Activated T-helper 17 cell treated with anti-CD3 and anti-CD28 coated beads, Interleukin-2, amount 50 U/mL, for 72 hours (primary cell): ENCODE data around the gene NEDD4L. TPM values are rescaled to one million over a fixed set of nuclear protein-coding genes. Genes with fewer than 3 reads are reported as not detected.

Experiments
- ATAC-seq: fragments of 150-1000 bp; cut with Tn5 transposase; replicated peaks from 2 replicates; pipeline ENCODE4 v1.10.0; 2021; ENCODE audit warnings: mild to moderate bottlenecking, moderate library complexity
- H3K27ac Mint-ChIP-seq: one replicate; pipeline ENCODE4 v1.8.0; 2022; ENCODE audit warnings: mixed read lengths
- H3K27me3 Mint-ChIP-seq: one replicate; pipeline ENCODE4 v1.8.0; 2022; ENCODE audit warnings: mixed read lengths
- H3K36me3 Mint-ChIP-seq: one replicate; pipeline ENCODE4 v1.8.0; 2022; ENCODE audit warnings: low read depth, mild to moderate bottlenecking, mixed read lengths
- H3K4me1 Mint-ChIP-seq: one replicate; pipeline ENCODE4 v1.8.0; 2022; ENCODE audit warnings: mixed read lengths
- H3K4me3 Mint-ChIP-seq: one replicate; pipeline ENCODE4 v1.8.0; 2022; ENCODE audit warnings: mild to moderate bottlenecking, mixed read lengths
- H3K9me3 Mint-ChIP-seq: one replicate; pipeline ENCODE4 v1.8.0; 2022; ENCODE audit warnings: mixed read lengths
- total RNA-seq, 2 donors: library from RNA; stranded (reverse); gene quantifications; one replicate each; pipeline ENCODE4 v1.2.3, GENCODE V29; 2022

The NEDD4L gene
- total RNA-seq, 2 donors from 2014 or later: 6.5 to 8.0 TPM

DNA sequence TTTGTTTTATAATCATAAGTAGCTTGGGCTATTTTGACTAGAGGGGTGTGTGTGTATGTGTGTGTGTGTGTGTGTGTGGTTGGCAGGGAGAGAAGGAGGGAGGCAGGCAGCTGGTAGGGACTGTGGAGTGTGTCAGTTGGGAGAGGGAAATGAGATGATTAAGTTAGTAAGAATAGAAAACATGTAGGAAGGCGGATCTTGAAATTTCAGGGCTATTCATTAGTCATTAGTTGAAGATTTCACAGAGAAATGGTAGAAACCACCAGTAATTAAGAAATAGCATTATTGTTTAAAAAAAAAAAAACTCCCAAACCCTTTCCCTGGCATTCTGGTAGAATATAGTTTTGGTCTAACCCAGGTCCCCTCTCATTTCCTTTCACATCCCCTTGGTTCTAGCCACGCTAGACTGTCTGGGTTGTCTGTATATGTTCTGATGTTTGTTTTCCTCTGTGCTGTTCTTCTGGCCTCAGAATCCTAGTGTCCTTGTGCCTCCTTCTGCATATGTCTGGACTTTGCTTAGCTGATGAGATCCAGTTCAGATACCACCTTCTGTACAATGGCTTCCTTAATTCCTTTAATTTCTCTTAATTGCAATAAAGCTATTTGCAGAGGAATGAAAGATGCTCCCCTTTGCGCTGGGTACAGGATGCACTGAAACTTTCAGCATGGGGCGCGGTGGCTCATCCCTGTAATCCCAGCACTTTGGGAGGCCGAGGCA lies 161.6 kb downstream of the NEDD4L start:
- H3K27ac Mint-ChIP-seq: no peak overlapping the region
- ATAC-seq: no peak
- no peaks in the 10 kb centered on the region for H3K4me1 Mint-ChIP-seq
- H3K36me3 Mint-ChIP-seq: no peaks in the 10 kb centered on the region
- H3K27me3 Mint-ChIP-seq: no peaks in the 10 kb centered on the region
- H3K4me3 Mint-ChIP-seq: no peak overlapping the region
- no peaks in the 10 kb centered on the region for H3K9me3 Mint-ChIP-seq

DNA sequence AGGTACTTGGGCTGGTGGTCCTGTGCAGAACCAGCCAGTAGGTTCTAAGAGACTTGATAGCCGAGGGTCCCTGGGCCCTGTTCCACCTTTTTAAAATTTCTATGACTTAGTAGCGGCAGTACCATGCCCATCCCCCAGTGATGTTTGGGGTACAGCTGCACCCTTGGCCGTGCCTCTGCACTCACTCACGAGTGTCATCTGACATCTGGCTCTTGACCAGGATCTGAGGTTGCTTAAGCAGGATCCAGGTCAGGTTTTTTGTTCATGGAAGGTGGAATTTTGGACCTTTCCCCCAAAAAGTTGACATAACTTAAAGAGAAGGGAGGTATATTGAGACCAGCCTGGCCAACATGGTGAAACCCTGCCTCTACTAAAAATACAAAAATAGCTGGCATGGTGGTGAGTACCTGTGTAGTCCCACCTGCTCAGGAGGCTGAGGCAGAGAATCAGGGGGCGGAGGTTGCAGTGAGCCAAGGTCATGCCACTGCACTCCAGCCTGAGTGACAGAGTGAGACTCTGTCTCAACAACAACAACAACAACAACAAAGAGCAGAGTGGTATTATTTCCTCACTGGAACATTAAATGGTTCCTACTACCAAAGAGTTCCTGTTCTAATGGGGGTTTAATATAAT lies 163.6 kb downstream of the NEDD4L start:
- H3K9me3 Mint-ChIP-seq: no peaks in the 10 kb centered on the region
- no peaks in the 10 kb centered on the region for H3K36me3 Mint-ChIP-seq
- no peak for ATAC-seq
- H3K27ac Mint-ChIP-seq: no peak overlapping the region
- H3K27me3 Mint-ChIP-seq: peaks cover 7% of the 10 kb centered on the region
- no peaks in the 10 kb centered on the region for H3K4me1 Mint-ChIP-seq
- no peak overlapping the region for H3K4me3 Mint-ChIP-seq

DNA sequence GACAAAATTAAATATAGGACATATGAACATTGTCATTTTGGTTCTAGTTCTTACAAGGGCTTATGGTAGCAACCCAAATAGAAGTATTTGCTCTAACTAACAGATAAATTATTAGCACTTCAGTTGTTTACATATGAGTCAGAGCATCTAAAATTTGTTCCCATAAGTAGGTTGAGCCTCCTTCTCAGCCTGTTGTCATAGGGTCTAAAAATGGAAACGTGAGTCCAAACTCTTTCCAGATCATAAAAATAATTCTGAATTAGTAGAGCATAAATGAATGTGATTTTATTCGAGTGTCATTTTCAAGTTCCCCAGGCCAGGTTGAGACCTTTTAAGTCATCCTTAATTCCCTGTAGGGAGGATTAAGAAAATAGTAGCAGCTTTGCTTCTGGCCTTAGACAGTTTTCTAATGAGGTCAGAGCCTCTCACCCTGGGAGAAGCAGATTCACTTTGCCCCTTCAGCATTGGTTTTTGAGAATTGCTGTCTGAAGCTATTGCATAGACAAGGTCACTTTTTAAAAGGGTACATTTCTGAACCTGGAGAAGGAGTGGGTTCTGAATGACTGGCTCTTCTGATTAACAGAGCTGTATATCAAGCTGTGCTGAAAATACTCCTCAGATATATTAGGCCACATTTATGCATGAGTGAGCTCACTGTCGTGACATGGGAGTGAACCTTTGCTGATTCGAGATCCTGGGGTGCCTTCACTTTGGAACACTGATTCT lies 164.3 kb downstream of the NEDD4L start:
- no peak overlapping the region for H3K4me3 Mint-ChIP-seq
- peaks cover 3% of the 10 kb centered on the region for H3K4me1 Mint-ChIP-seq
- H3K36me3 Mint-ChIP-seq: no peaks in the 10 kb centered on the region
- H3K27me3 Mint-ChIP-seq: peaks cover 7% of the 10 kb centered on the region
- no peak for ATAC-seq
- no peak overlapping the region for H3K27ac Mint-ChIP-seq
- H3K9me3 Mint-ChIP-seq: no peaks in the 10 kb centered on the region

DNA sequence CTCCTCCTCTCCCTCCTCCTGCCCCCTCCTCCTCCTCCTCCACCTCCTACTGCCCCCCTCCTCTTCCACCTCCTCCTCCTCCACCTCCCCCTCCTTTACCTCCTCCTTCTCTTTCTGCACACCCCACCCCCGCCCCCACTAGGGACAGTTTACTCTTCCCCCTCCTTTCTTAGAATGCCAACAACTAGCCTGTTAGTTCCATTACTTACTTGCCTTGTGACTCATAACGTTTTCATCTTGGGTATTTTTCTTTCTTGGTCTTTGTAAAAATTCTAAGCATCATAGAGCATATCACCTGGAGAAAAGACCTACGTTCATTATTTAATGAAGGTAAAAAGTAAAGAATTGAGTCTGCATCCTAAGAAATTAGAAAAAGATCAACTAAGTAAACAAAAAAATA lies 165.3 kb downstream of the NEDD4L start:
- peaks cover 7% of the 10 kb centered on the region for H3K27me3 Mint-ChIP-seq
- ATAC-seq: no peak
- no peaks in the 10 kb centered on the region for H3K9me3 Mint-ChIP-seq
- H3K27ac Mint-ChIP-seq: no peak overlapping the region
- no peaks in the 10 kb centered on the region for H3K36me3 Mint-ChIP-seq
- H3K4me3 Mint-ChIP-seq: no peak overlapping the region
- peaks cover 5% of the 10 kb centered on the region for H3K4me1 Mint-ChIP-seq

DNA sequence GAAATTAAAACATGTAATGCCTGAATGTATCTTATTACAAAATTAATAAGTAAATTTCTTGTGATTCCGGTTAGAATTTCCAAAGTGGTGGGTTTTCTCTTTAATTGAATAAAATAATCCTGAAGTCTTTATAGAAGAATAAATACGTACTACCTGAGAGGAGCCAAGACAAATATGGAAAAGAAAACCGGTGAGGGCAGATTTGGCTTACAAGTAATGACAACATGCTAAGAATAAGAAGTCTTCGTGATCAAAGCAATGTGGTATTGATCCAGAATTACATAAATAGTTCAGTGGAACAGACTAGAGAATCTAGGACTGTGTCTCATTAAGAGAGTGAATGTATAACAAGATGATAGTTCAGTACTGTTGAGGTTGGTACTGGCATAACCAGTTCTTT lies 167.5 kb downstream of the NEDD4L start:
- no peaks in the 10 kb centered on the region for H3K9me3 Mint-ChIP-seq
- H3K4me1 Mint-ChIP-seq: peaks cover 5% of the 10 kb centered on the region
- peaks cover 14% of the 10 kb centered on the region for H3K27me3 Mint-ChIP-seq
- H3K4me3 Mint-ChIP-seq: no peak overlapping the region
- H3K36me3 Mint-ChIP-seq: no peaks in the 10 kb centered on the region
- no peak overlapping the region for H3K27ac Mint-ChIP-seq
- no peak for ATAC-seq

DNA sequence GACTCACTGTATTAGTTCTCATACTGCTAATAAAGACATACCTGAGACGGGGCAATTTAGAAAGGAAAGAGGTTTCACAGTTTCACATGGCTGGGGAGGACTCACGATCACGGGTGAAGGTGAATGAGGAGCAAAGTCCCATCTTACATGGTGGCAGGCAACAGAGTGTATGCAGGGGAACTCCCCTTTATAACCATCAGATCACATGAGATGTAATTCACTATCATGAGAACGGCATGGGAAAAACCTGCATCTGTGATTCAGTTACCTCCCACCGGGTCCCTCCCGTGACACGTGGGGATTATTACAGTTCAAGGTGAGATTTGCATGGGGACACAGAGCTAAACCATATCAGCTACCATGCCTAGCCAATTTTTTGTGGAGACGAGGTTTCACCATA lies 168.2 kb downstream of the NEDD4L start:
- no peaks in the 10 kb centered on the region for H3K36me3 Mint-ChIP-seq
- no peaks in the 10 kb centered on the region for H3K9me3 Mint-ChIP-seq
- H3K4me1 Mint-ChIP-seq: peaks cover 5% of the 10 kb centered on the region
- no peak overlapping the region for H3K4me3 Mint-ChIP-seq
- H3K27me3 Mint-ChIP-seq: peaks cover 15% of the 10 kb centered on the region
- no peak overlapping the region for H3K27ac Mint-ChIP-seq
- peak; percentile 60 for ATAC-seq

DNA sequence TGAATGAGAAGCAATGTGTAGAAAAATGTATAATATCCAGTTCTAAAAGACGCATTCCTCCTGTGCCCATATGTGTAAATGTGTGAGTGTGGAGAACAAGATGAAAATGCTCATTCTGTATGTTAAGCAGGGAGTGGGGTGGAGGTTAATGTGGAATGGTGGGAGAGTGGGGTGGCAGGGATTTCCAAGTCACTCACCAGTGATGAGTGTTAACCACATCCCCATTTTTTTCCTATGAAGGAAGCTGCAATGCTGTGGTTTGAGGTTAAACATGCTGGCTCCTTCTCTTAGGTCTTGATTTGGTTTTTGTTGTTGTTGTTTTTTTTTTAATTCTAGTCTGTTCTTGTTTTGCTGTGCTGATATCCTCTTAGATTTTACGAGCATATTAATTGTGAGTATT lies 169.4 kb downstream of the NEDD4L start:
- Mint-ChIP-seq H3K4me3 (no peak overlapping the region), H3K27ac (no peak overlapping the region), H3K4me1 (peaks cover 5% of the 10 kb centered on the region), H3K9me3 (no peaks in the 10 kb centered on the region), H3K36me3 (no peaks in the 10 kb centered on the region), H3K27me3 (peaks cover 15% of the 10 kb centered on the region)
- peak; percentile 42 for ATAC-seq

DNA sequence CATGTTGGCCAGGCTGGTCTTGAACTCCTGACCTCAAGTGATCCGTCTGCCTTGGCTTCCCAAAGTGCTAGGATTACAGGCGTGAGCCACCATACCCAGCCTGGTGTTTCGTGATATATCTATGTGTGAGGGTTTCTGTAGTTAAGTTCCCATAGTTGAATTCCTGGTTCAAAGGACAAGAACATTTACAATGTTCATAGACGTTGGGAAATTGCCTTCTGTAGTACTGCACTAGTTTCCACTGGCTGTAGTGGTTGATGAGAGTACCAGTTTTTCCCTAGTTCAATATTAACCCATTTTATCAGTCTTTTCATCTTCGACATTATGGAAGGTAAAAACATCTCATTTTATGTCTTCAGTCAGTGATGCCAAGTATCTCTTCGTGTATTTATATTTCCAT lies 171.0 kb downstream of the NEDD4L start:
- Mint-ChIP-seq H3K4me1 (peaks cover 5% of the 10 kb centered on the region), H3K36me3 (no peaks in the 10 kb centered on the region), H3K4me3 (no peak overlapping the region), H3K9me3 (no peaks in the 10 kb centered on the region), H3K27me3 (peaks cover 15% of the 10 kb centered on the region), H3K27ac (no peak overlapping the region)
- ATAC-seq: no peak

DNA sequence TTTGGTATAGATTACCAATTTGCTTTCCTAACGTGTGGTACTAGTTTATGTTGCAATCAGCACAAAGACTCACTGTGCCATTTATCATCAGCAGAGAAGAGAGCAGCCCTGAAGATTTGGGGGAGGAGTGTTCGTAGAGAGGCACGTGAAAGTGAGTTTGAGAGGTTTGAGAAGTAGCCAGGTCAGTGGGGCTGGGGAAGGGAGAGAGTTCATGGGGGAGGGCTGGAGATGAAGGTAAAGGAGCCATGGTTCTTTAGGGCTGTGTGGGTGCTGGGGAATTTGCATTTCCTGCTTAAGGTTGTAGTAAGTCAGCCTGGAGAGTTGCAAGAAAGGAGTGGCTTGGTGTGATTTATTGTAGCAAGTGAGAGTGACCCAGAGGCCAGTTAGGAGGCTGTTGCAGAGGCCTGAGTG lies 172.1 kb downstream of the NEDD4L start:
- Mint-ChIP-seq H3K27me3 (peaks cover 15% of the 10 kb centered on the region), H3K27ac (no peak overlapping the region)

DNA sequence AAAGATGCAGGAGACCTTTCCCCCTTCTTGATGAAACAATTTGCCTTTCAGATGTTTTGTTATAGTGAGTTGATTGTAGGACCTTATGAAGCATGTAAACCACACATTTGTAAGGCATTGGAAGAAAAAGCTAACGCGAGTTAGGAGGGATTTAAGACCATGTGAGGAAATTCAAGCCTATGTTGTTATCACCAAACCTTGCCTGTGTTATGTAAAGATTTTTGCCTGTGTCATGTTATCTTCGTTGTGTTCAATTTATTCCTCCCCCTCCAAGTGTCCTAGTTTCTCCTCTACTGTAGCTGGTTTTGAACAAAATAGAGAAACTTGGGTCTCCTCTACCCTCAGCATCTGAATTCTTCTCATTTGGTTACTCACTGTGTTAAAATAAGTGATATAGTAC lies 173.0 kb downstream of the NEDD4L start:
- Mint-ChIP-seq H3K27me3 (peaks cover 11% of the 10 kb centered on the region), H3K27ac (no peak overlapping the region), H3K4me1 (peaks cover 5% of the 10 kb centered on the region), H3K4me3 (no peak overlapping the region), H3K36me3 (no peaks in the 10 kb centered on the region), H3K9me3 (no peaks in the 10 kb centered on the region)
- ATAC-seq: no peak

More for the DNA sequence above, 172.1 kb downstream of the NEDD4L start:
- no peak for ATAC-seq
- Mint-ChIP-seq H3K9me3 (no peaks in the 10 kb centered on the region), H3K36me3 (no peaks in the 10 kb centered on the region), H3K4me3 (no peak overlapping the region), H3K4me1 (peaks cover 5% of the 10 kb centered on the region)

DNA sequence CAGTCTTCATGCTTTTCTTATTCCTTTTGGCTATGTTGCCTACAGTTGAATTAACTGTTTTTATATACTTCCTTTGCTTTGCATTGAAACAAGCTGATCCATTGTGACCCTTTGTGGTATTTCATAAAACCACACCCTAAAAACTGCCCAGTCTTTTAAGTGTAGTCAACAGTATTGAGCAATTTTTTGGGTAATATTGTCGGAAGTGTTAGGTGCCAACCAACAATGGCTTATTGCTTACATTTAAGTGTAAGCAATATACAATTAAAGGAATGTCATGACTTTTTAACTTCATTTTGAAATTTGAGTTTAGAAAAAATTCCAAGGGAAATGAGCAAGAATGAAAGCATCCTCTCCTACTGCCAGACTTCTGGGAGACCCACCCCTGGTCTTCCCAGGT lies 174.1 kb downstream of the NEDD4L start:
- H3K27ac Mint-ChIP-seq: no peak overlapping the region
- H3K4me3 Mint-ChIP-seq: no peak overlapping the region
- no peak for ATAC-seq
- H3K9me3 Mint-ChIP-seq: no peaks in the 10 kb centered on the region
- H3K27me3 Mint-ChIP-seq: peaks cover 9% of the 10 kb centered on the region
- peaks cover 5% of the 10 kb centered on the region for H3K4me1 Mint-ChIP-seq
- no peaks in the 10 kb centered on the region for H3K36me3 Mint-ChIP-seq

DNA sequence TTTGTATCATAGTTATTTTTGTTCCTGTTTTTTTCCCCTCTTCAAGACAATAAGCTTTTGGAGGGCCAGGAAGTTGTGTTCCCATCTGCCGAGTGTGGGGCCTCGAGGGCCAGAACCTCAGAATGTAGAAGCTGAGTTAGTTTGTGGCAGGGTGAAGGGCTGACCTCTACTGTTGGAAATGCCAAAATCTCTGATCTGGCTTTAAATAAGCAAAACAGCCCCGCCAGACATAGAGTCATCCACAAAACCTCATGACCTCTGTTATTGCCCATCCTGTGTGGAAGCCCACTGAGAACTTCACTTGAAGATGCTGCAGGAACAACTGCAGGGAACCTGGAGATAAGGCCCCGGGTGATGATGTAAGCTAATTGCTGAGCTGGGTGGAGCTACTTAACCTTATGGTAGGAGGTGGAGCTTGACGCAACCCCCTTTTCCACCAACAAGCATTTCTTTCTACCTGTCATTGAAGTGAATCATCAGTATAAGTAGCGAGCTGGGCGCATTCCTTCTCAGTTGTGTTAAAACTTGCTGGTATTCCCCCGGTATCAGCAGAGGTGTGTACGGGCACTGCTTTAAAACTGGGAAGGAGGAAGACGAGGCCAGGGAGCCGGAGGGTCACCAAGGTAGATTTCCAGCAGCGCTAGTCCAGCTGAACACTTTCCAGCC lies 177.2 kb downstream of the NEDD4L start:
- Mint-ChIP-seq H3K9me3 (no peaks in the 10 kb centered on the region), H3K4me3 (no peak overlapping the region), H3K4me1 (no peaks in the 10 kb centered on the region), H3K36me3 (no peaks in the 10 kb centered on the region), H3K27me3 (peaks cover 9% of the 10 kb centered on the region), H3K27ac (no peak overlapping the region)
- ATAC-seq: no peak

DNA sequence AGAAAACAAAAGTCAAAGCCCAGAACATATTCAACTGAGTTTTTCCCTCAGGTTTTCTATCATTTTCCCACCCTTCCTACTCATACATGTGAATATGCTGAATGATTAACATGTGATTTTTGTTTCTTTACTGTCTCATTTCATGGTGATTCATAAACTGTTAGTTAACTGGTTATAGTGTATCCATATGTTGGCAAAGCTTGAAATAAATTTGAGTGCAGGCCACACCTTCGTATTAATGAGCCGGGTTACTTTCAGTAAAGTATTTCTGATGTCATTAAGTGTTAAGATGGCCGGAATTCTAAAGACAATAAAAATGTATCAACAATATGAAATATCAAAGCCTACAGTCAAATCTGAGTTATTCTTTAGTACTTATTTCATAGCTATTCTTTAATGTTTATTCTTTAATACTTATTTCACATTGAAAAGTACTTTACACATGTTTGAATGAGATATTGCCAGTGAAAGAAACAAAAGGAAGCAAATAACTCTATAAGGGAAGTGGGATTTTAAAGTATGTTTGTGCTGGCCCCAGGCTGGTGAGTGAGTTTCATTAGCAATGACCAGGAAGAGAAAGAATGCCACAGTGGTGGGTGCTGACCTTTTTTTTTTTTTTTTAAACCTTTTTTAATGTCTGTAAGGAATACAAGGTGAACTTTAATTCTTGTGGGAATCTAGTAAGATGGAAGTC lies 178.6 kb downstream of the NEDD4L start:
- ATAC-seq: no peak
- H3K4me1 Mint-ChIP-seq: no peaks in the 10 kb centered on the region

DNA sequence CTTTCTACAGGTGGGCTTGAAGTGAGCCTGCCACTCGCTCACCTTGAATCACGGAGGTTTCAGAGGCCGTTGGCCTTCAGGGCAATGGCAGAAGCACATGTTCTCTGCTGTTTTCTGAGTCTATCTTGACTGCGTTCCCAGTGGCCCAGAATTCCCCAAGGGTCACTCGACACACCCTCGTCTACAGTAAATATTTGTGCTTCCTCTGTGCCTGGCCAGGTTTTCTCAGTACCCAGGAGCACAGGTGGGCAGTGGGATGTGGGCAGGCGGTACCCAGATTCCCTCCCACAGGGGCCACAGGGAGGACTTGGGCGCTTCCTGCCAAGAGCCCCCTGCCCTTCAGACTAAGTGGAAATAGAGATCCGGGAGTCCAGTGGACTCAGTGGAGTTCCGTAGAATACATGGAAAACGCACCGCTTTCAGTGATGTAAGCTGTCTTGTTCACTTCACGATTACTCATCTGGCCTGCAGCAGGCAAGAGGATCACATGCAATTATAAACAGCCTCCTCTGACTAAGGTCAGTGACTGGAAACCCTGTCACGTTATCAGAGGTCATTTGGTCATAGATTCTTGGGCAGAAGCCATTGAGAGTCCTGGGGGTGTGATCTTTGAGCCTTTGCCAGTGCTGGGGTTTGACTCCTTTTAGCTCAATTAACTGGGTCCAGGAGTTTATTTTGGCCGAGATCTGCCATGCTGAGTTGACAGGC lies 179.8 kb downstream of the NEDD4L start:
- H3K36me3 Mint-ChIP-seq: no peaks in the 10 kb centered on the region
- no peak overlapping the region for H3K27ac Mint-ChIP-seq
- peaks cover 5% of the 10 kb centered on the region for H3K27me3 Mint-ChIP-seq
- no peak overlapping the region for H3K4me3 Mint-ChIP-seq
- peak; percentile 34 for ATAC-seq
- no peaks in the 10 kb centered on the region for H3K9me3 Mint-ChIP-seq
- no peaks in the 10 kb centered on the region for H3K4me1 Mint-ChIP-seq

More for the DNA sequence above, 178.6 kb downstream of the NEDD4L start:
- H3K27ac Mint-ChIP-seq: no peak overlapping the region
- no peaks in the 10 kb centered on the region for H3K36me3 Mint-ChIP-seq
- no peak overlapping the region for H3K4me3 Mint-ChIP-seq
- H3K9me3 Mint-ChIP-seq: no peaks in the 10 kb centered on the region
- H3K27me3 Mint-ChIP-seq: peaks cover 5% of the 10 kb centered on the region
